ENCODE data around the gene OLFM1. TPM values are rescaled to one million over a fixed set of nuclear protein-coding genes. Genes with fewer than 3 reads are reported as not detected.

OLFM1 gene
- total RNA-seq, 4 donors from 2014 or later, result 5.3 to 15.0 (median 8.6) TPM

DNA sequence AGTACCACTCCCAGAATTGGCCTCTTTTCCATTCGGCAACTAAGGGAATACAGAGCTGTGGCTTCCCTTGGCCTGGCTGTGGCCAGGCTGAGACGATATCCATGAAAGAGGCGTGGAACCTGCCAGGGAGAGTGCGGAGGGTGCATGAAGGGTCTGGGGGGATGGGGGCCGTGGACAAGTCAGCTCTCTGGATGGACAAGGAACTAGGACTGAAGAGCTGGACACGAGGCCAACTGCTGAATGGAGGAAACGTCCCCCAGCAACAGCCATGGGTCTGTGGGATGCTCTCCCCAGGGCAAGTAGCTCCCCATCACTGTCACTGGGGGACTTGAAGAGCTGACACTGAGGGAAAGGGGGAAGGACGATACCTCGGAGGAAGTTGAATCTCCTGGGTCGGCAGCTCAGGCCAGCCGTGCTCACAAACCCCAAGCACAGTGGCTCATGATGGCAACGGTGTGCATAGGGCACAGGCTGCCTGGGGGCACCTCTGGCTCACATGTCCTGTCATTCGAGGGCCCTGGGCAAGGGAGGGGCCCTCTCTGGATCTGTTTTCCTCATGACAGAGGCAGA is 4.1 kb upstream of the OLFM1 start:
- WGBS, 2 donors, result 47 to 54% methylated on average over 13 of the region's 13 CpGs
- no peak for TF ChIP-seq POLR2A (IDR thresholded peaks at IDR 0.05)
- TF ChIP-seq, protein P1, sequence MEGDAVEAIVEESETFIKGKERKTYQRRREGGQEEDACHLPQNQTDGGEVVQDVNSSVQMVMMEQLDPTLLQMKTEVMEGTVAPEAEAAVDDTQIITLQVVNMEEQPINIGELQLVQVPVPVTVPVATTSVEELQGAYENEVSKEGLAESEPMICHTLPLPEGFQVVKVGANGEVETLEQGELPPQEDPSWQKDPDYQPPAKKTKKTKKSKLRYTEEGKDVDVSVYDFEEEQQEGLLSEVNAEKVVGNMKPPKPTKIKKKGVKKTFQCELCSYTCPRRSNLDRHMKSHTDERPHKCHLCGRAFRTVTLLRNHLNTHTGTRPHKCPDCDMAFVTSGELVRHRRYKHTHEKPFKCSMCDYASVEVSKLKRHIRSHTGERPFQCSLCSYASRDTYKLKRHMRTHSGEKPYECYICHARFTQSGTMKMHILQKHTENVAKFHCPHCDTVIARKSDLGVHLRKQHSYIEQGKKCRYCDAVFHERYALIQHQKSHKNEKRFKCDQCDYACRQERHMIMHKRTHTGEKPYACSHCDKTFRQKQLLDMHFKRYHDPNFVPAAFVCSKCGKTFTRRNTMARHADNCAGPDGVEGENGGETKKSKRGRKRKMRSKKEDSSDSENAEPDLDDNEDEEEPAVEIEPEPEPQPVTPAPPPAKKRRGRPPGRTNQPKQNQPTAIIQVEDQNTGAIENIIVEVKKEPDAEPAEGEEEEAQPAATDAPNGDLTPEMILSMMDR (IDR thresholded peaks at IDR 0.05), result no peak
- intact Hi-C loops (cut with DNase I; ENCODE audit: low total_unique reads), result no loop called here
- no peak for DNase-seq (ENCODE audit: low spot score in 2 of 2)
- no peak overlapping the region for H3K4me3 ChIP-seq (ENCODE audit: low read depth, poor library complexity, severe bottlenecking)

DNA sequence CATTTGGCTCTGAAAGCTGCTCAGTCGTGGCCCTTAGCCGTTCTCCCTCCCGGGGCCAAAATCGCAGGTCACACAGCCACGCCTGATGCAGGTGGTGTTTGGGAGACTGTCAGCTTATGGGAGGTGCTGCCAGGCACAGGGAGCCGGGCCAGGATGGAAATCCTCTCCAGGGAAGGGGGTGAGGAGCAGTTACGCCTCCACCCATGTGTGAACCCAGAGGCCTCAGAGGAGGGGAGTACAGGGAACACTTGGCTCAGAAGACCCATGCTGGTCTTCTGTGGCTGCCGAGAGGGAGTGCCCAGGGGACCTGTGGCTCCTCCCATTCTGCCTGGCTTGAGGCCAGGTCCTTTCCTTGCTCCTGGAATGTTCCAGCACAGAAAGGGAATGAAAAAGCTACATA is 3.6 kb upstream of the OLFM1 start:
- TF ChIP-seq, protein P1 (IDR thresholded peaks at IDR 0.05), result no peak
- TF ChIP-seq POLR2A (IDR thresholded peaks at IDR 0.05), result no peak
- no peak overlapping the region for H3K4me3 ChIP-seq (ENCODE audit: low read depth, poor library complexity, severe bottlenecking)
- 16 to 29% methylated on average over 6 to 8 of the region's 8 CpGs for WGBS, 2 donors
- intact Hi-C loops (cut with DNase I; ENCODE audit: low total_unique reads), result no loop called here
- DNase-seq (ENCODE audit: low spot score in 2 of 2), result no peak

DNA sequence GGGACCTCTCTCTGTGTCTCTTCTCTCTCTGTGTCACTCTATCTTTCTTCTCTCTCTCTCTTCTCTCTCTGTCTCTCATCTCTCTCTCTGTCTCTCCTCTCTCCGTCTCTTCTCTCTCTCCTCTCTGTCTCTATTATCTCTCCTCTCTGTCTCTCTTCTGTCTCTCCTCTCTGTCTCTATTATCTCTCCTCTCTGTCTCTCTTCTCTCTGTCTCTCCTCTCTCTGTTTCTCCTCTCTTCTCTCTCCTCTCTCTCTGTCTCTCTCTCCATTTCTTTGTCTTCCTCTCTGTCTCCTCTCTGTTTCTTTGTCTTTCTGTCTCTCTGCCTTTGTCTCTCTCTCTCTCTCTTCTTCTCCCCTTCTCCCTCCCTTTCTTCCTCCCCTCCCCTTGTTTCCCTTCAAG is 3.2 kb upstream of the OLFM1 start:
- TF ChIP-seq, protein P1 (IDR thresholded peaks at IDR 0.05), result no peak
- TF ChIP-seq POLR2A (IDR thresholded peaks at IDR 0.05), result no peak
- DNase-seq (ENCODE audit: low spot score in 2 of 2), result no peak
- 60 to 62% methylated on average over 1 of the region's 1 CpG for WGBS, 2 donors
- intact Hi-C loops (cut with DNase I; ENCODE audit: low total_unique reads), result no loop called here
- no peak overlapping the region for H3K4me3 ChIP-seq (ENCODE audit: low read depth, poor library complexity, severe bottlenecking)

DNA sequence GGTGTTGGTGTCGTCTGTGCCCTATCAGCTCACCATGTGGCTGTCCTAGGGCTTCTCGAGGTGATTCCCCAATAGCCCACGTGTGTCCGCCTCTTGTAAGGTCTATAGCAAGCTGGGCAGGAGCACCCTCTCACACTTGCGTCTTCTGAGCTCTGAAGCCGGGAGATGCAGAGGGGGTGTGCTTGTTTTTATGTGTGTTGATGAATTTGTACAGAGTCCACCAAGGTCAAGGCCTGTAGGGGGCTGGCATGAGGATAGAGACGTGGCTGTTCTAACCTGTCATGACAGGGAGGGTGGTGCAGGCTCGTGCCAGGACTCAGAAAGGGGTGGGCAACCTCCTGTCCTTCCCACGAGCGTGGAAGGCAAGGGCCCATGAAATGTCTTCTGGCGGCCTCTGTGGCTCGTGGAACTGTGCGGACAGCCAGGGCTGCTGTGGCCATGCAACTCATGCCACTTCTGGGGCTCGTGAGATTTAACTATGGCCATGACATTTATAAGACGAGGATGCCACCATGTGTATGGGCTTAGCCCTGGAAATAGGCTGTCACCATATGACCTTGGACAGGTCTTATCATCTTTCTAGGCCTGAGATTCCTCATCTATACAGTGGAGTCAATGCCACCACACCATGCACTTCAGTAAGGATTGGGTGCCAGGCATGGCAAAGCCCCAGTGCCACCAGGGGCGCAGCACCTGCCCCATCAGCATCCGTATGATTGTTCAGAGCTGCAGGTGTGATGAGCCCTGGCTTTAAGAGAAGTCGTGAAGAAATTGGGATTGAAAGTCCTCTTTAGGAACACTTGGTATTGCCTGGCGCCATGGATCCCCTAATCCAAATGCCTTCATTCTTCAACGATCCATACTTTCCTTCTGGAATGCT is 2.3 kb upstream of the OLFM1 start:
- TF ChIP-seq, protein P1 (IDR thresholded peaks at IDR 0.05), result no peak
- no peak for TF ChIP-seq POLR2A (IDR thresholded peaks at IDR 0.05)
- WGBS, 2 donors, result 80 to 81% methylated on average over 20 of the region's 20 CpGs
- no peak overlapping the region for H3K4me3 ChIP-seq (ENCODE audit: low read depth, poor library complexity, severe bottlenecking)
- intact Hi-C loops (cut with DNase I; ENCODE audit: low total_unique reads), result loop anchor here (5.0 kb wide), 2 partner anchors 257 to 327 kb away; no protein-coding TSS in a partner anchor
- DNase-seq (ENCODE audit: low spot score in 2 of 2), result no peak

DNA sequence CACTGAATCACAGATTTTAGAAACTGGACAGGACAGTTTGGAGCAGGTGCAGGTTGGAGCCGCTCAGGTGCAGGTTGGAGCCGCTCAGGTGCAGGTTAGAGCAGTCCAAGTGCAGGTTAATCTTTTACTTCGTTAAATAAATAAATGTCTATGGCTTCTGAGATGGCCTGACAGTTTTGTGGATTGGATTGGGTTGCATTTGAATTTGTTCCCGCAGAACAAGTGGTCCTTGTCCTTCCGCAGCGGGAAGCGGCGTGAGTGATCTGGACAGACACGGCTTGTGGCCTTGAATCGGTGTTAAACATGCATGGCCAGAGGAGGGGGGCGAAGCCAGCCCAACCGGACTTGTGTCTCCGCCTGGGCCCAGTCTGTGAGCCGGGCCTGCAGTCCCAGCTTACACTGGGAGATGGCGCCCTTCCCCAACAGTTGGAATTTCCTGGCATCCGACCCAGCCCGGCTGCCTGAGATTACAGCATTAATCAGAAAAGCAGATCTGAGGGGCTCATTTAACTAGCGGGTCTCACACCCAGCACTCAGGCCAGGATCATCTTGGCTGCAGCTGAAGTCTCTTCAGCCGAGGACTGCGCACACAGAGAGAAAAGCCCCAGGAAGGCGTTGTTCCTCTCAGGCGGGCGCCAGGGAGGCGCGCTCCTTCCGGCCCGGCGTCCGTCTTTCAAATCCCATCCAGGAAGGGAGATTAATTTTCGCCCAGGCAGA is 1.5 kb upstream of the OLFM1 start:
- WGBS, 2 donors, result 7 to 10% methylated on average over 30 of the region's 30 CpGs
- peak; percentile 65 to 95 for DNase-seq (ENCODE audit: low spot score in 2 of 2)
- TF ChIP-seq, protein P1 (IDR thresholded peaks at IDR 0.05), result peak in 1 of 3 donors; percentile 91
- TF ChIP-seq POLR2A (IDR thresholded peaks at IDR 0.05), result no peak
- no peak overlapping the region for H3K4me3 ChIP-seq (ENCODE audit: low read depth, poor library complexity, severe bottlenecking)
- intact Hi-C loops (cut with DNase I; ENCODE audit: low total_unique reads), result loop anchor here (5.0 kb wide), 2 partner anchors 256 to 326 kb away; no protein-coding TSS in a partner anchor

Measured in lower leg skin (tissue), 4 donors.